GM12874 (cell line): Measurements from ENCODE around the gene HOXB8.

ENCODE experiments used
- CTCF ChIP-seq: IDR thresholded peaks from 2 replicates; pipeline ENCODE4 v1.5.1; 2011; ENCODE audit warnings: low read depth, mild to moderate bottlenecking, control low read depth, low read length, moderate library complexity; ENCODE audit not compliant: insufficient read depth

Gene HOXB8

GRCh38 chr17:48646183-48647102, 31.4 kb upstream of the HOXB8 start:
- TF ChIP-seq CTCF = no peak

- TF ChIP-seq CTCF = no peak
These were observed 30.6 kb upstream of the HOXB8 start for GRCh38 chr17:48645639-48646182.

- no peak for TF ChIP-seq CTCF
These were observed 29.9 kb upstream of the HOXB8 start for GRCh38 chr17:48644910-48645557.

- no peak for TF ChIP-seq CTCF
These were observed 29.1 kb upstream of the HOXB8 start for GRCh38 chr17:48644159-48644558.

GRCh38 chr17:48643697-48644012, 28.6 kb upstream of the HOXB8 start:
- no peak for TF ChIP-seq CTCF

GRCh38 chr17:48642843-48643696, 28.0 kb upstream of the HOXB8 start:
- no peak for TF ChIP-seq CTCF
